ENCODE data around the gene MLF2. TPM values are rescaled to one million over a fixed set of nuclear protein-coding genes. Genes with fewer than 3 reads are reported as not detected.

MLF2 gene
- total and polyA plus RNA-seq, 2 of the 13 experiments (the other 11 are each of a cell fraction or from before 2014, with no cell fraction given), result 88.1 to 167 TPM

- peak; percentile 28; the same call in 1 of the 2 replicates for TF ChIP-seq ARID5B (CRISPR knock-in tag; IDR thresholded peaks at IDR 0.05)
- TF ChIP-seq CERS6 (CRISPR knock-in tag; IDR thresholded peaks at IDR 0.05), result no peak
- no peak for TF ChIP-seq ZNF577 (CRISPR knock-in tag; IDR thresholded peaks at IDR 0.05; ENCODE audit: borderline replicate concordance, low read depth)
- peak; percentile 91 for TF ChIP-seq YEATS4 (CRISPR knock-in tag; IDR thresholded peaks at IDR 0.05; ENCODE audit: borderline replicate concordance)
- peak; percentile 88; the same call in 1 of the 2 replicates for TF ChIP-seq SPEN (CRISPR knock-in tag; IDR thresholded peaks at IDR 0.05; ENCODE audit: low read depth)
- TF ChIP-seq ZIK1 (CRISPR knock-in tag; IDR thresholded peaks at IDR 0.05; ENCODE audit: borderline replicate concordance, low read depth), result no peak
- peak; percentile 71; the same call in 1 of the 2 replicates for TF ChIP-seq ELF3 (CRISPR knock-in tag; IDR thresholded peaks at IDR 0.05)
- TF ChIP-seq RBFOX2 (IDR thresholded peaks at IDR 0.05; ENCODE audit: low read depth, low read length), result peak; percentile 97
- no peak for TF ChIP-seq ZNF207 (IDR thresholded peaks at IDR 0.05; ENCODE audit: borderline replicate concordance)
- no peak for TF ChIP-seq ZNF724P (CRISPR knock-in tag; IDR thresholded peaks at IDR 0.05; ENCODE audit: borderline replicate concordance)
- TF ChIP-seq XBP1 (CRISPR knock-in tag; IDR thresholded peaks at IDR 0.05), result no peak
- TF ChIP-seq GMEB2 (CRISPR knock-in tag; IDR thresholded peaks at IDR 0.05; ENCODE audit: low read depth), result no peak
- no peak for TF ChIP-seq ATF5 (CRISPR knock-in tag; IDR thresholded peaks at IDR 0.05; ENCODE audit: low read depth)
- TF ChIP-seq ZBTB14 (CRISPR knock-in tag; IDR thresholded peaks at IDR 0.05), result no peak
- peak; percentile 62; the same call in 1 of the 2 replicates for TF ChIP-seq BORCS8-MEF2B (CRISPR knock-in tag; IDR thresholded peaks at IDR 0.05)
- peak; percentile 12 for TF ChIP-seq ZNF792 (CRISPR knock-in tag; IDR thresholded peaks at IDR 0.05)
- TF ChIP-seq HMGXB4 (CRISPR knock-in tag; IDR thresholded peaks at IDR 0.05; ENCODE audit: borderline replicate concordance in 1 of 2, low read depth in 1 of 2), result peak; percentile 73 to 95
- peak; percentile 18; the same call in 1 of the 2 replicates for TF ChIP-seq MIER3 (CRISPR knock-in tag; IDR thresholded peaks at IDR 0.05; ENCODE audit: borderline replicate concordance)
Observed at GRCh38 chr12:6752921-6753771, at the start of gene MLF2 (continued).
